Stomach smooth muscle (tissue), 2 donors: Measurements from ENCODE around the gene ASIP.
"Not testable (repeated sequence)": the region's sequence is repeated elsewhere in the genome, so short reads cannot be mapped to it uniquely, and the experiment has no call there.

Experiments used
- H3K27ac ChIP-seq: one replicate; pipeline ENCODE4 v1.7.0; 2013; ENCODE audit warnings: mild to moderate bottlenecking, low read length, inconsistent platforms
- H3K27me3 ChIP-seq, 2 donors: one replicate each; pipeline ENCODE4 v1.7.0; 2013; ENCODE audit warnings: low read length in 2 of 2; ENCODE audit not compliant: insufficient read depth in 2 of 2, control insufficient read depth in 1 of 2
- H3K36me3 ChIP-seq, 2 donors: one replicate each; pipeline ENCODE4 v1.7.0; 2013; ENCODE audit warnings: low read length in 2 of 2; ENCODE audit not compliant: control insufficient read depth in 2 of 2, insufficient read depth in 2 of 2
- H3K4me1 ChIP-seq: one replicate; pipeline ENCODE4 v1.7.0; 2013; ENCODE audit warnings: low read length; ENCODE audit not compliant: control insufficient read depth, insufficient read depth
- H3K4me3 ChIP-seq, 2 donors: one replicate each; pipeline ENCODE4 v1.7.0; 2013; ENCODE audit warnings: low read length in 2 of 2
- H3K9ac ChIP-seq, 2 donors: one replicate each; pipeline ENCODE4 v1.7.0; 2013; ENCODE audit warnings: low read length in 2 of 2, mild to moderate bottlenecking in 1 of 2
- H3K9me3 ChIP-seq, 2 donors: one replicate each; pipeline ENCODE4 v1.7.0; 2013; ENCODE audit warnings: low read length in 2 of 2; ENCODE audit not compliant: control insufficient read depth in 2 of 2
- donor health status: healthy.
- donor health status: Pancreatic carcinoma.

ASIP gene

GRCh38 chr20:34242015-34242414 lies 792 bp downstream of the ASIP start:
- not testable (repeated sequence) for H3K4me1 ChIP-seq, H3K27me3 ChIP-seq, H3K9me3 ChIP-seq, H3K36me3 ChIP-seq, H3K4me3 ChIP-seq, H3K9ac ChIP-seq, H3K27ac ChIP-seq

GRCh38 chr20:34242879-34243278 lies 1.7 kb downstream of the ASIP start:
- no peaks in the 10 kb centered on the region for H3K36me3 ChIP-seq
- no peak overlapping the region for H3K27ac ChIP-seq
- no peak overlapping the region for H3K9ac ChIP-seq
- peaks cover 0 to 4% of the 10 kb centered on the region in 2 donors for H3K9me3 ChIP-seq
- no peak overlapping the region for H3K4me3 ChIP-seq
- peaks cover 0 to 2% of the 10 kb centered on the region in 2 donors for H3K27me3 ChIP-seq
- no peaks in the 10 kb centered on the region for H3K4me1 ChIP-seq

GRCh38 chr20:34243377-34243776 lies 2.2 kb downstream of the ASIP start:
- Histone ChIP-seq H3K27ac (no peak overlapping the region), H3K4me1 (no peaks in the 10 kb centered on the region), H3K9ac (no peak overlapping the region), H3K36me3 (no peaks in the 10 kb centered on the region), H3K27me3 (peaks cover 0 to 2% of the 10 kb centered on the region in 2 donors), H3K9me3 (peaks cover 0 to 3% of the 10 kb centered on the region in 2 donors), H3K4me3 (no peak overlapping the region)

GRCh38 chr20:34246126-34246626 lies 5.0 kb downstream of the ASIP start:
- Histone ChIP-seq H3K9me3 (no peaks in the 10 kb centered on the region), H3K9ac (no peak overlapping the region), H3K36me3 (no peaks in the 10 kb centered on the region), H3K4me3 (no peak overlapping the region), H3K27ac (no peak overlapping the region), H3K27me3 (no peaks in the 10 kb centered on the region), H3K4me1 (no peaks in the 10 kb centered on the region)

GRCh38 chr20:34249291-34249690 lies 8.1 kb downstream of the ASIP start:
- Histone ChIP-seq H3K27me3 (no peaks in the 10 kb centered on the region), H3K27ac (no peak overlapping the region), H3K9ac (no peak overlapping the region), H3K4me1 (no peaks in the 10 kb centered on the region), H3K9me3 (no peaks in the 10 kb centered on the region), H3K4me3 (no peak overlapping the region), H3K36me3 (no peaks in the 10 kb centered on the region)

GRCh38 chr20:34250005-34250404 lies 8.8 kb downstream of the ASIP start:
- no peak overlapping the region for H3K27ac ChIP-seq
- H3K4me1 ChIP-seq = no peaks in the 10 kb centered on the region
- H3K9me3 ChIP-seq = no peaks in the 10 kb centered on the region
- no peak overlapping the region for H3K4me3 ChIP-seq
- no peak overlapping the region for H3K9ac ChIP-seq
- H3K27me3 ChIP-seq = no peaks in the 10 kb centered on the region
- no peaks in the 10 kb centered on the region for H3K36me3 ChIP-seq

- H3K4me3 ChIP-seq = no peak overlapping the region
- H3K27me3 ChIP-seq = no peaks in the 10 kb centered on the region
- H3K9ac ChIP-seq = no peak overlapping the region
- no peaks in the 10 kb centered on the region for H3K36me3 ChIP-seq
- H3K27ac ChIP-seq = no peak overlapping the region
- no peaks in the 10 kb centered on the region for H3K9me3 ChIP-seq
- no peaks in the 10 kb centered on the region for H3K4me1 ChIP-seq
Measured at GRCh38 chr20:34251619-34252018, 10.4 kb downstream of the ASIP start.

GRCh38 chr20:34252431-34253086 lies 11.3 kb downstream of the ASIP start:
- H3K4me3 ChIP-seq, H3K9me3 ChIP-seq: not testable (repeated sequence)

GRCh38 chr20:34254979-34255378 lies 13.8 kb downstream of the ASIP start:
- Histone ChIP-seq H3K4me3 (no peak overlapping the region), H3K4me1 (no peaks in the 10 kb centered on the region), H3K27me3 (no peaks in the 10 kb centered on the region), H3K36me3 (no peaks in the 10 kb centered on the region), H3K9ac (no peak overlapping the region), H3K9me3 (no peaks in the 10 kb centered on the region), H3K27ac (no peak overlapping the region)

More at GRCh38 chr20:34252431-34253086, 11.3 kb downstream of the ASIP start:
- H3K9ac ChIP-seq, H3K27me3 ChIP-seq, H3K27ac ChIP-seq, H3K4me1 ChIP-seq, H3K36me3 ChIP-seq: not testable (repeated sequence)

GRCh38 chr20:34256629-34257124 lies 15.5 kb downstream of the ASIP start:
- Histone ChIP-seq H3K27me3 (no peaks in the 10 kb centered on the region), H3K9ac (no peak overlapping the region), H3K27ac (no peak overlapping the region), H3K4me1 (no peaks in the 10 kb centered on the region), H3K9me3 (no peaks in the 10 kb centered on the region), H3K4me3 (no peak overlapping the region), H3K36me3 (no peaks in the 10 kb centered on the region)

- H3K27ac ChIP-seq = no peak overlapping the region
- H3K27me3 ChIP-seq = no peaks in the 10 kb centered on the region
- no peaks in the 10 kb centered on the region for H3K4me1 ChIP-seq
- H3K4me3 ChIP-seq = no peak overlapping the region
- H3K9me3 ChIP-seq = no peaks in the 10 kb centered on the region
- H3K36me3 ChIP-seq = no peaks in the 10 kb centered on the region
- no peak overlapping the region for H3K9ac ChIP-seq
Measured at GRCh38 chr20:34260208-34260942, 19.2 kb downstream of the ASIP start.
